Measurements from ENCODE around the gene LRRK2.

Gene LRRK2

DNA sequence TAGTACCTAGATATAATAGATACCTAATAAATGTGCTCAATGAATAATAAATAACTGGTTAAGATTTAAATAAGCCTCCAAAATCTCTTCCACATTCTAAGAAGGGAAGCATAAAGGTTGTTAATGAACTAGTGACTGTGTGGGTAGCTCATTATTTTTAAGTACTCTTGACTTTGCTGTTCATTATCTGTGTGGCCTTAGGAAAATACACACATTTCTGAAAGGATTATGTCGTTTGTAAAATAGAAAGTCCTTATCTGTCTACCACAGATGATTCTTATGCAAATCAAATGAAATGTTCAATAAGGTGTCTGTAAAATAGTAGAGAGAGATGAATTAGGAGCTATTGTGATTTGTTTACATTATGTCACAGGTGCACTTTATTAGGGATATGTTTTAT, 119.5 kb downstream of the LRRK2 start:
- no peak for DNase-seq (ENCODE audit: low spot score)
- H3K27me3 ChIP-seq (ENCODE audit: insufficient read depth, poor library complexity, severe bottlenecking): no peaks in the 10 kb centered on the region
- ATAC-seq (ENCODE audit: low read depth): no peak
- no peaks in the 10 kb centered on the region for H3K9me3 ChIP-seq (ENCODE audit: severe bottlenecking)
- no peaks in the 10 kb centered on the region for H3K4me1 ChIP-seq (ENCODE audit: insufficient read depth, poor library complexity, severe bottlenecking)
- H3K4me3 ChIP-seq (ENCODE audit: severe bottlenecking): no peak overlapping the region
- H3K36me3 ChIP-seq (ENCODE audit: low read depth): no peaks in the 10 kb centered on the region
- H3K27ac ChIP-seq (ENCODE audit: poor library complexity, severe bottlenecking): no peak overlapping the region
- TF ChIP-seq CTCF (IDR thresholded peaks at IDR 0.05; ENCODE audit: poor library complexity, severe bottlenecking): no peak

DNA sequence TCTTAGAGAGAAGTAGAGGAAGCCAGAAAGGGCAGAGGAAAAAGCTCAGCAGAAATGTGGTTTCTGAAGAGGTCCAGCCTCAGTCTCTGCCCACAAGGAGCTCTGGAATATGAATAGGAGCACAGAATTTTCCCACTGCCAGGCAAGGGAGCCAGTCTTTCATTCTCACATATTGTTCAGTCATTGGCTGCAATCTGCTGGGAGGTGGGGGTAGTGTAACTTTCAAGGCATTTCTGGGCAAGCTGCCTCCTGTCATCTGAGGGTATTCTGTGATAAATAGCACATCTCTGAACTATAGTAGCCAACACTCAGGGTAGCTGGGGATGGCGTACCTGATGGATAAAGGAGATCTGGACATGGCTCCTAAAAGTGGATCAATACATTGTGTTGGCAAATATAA, 127.2 kb downstream of the LRRK2 start:
- H3K27ac ChIP-seq (ENCODE audit: poor library complexity, severe bottlenecking): no peak overlapping the region
- no peaks in the 10 kb centered on the region for H3K4me1 ChIP-seq (ENCODE audit: insufficient read depth, poor library complexity, severe bottlenecking)
- no peaks in the 10 kb centered on the region for H3K36me3 ChIP-seq (ENCODE audit: low read depth)
- DNase-seq (ENCODE audit: low spot score) (no peak), ATAC-seq (ENCODE audit: low read depth) (no peak)
- no peak for TF ChIP-seq CTCF (IDR thresholded peaks at IDR 0.05; ENCODE audit: poor library complexity, severe bottlenecking)
- no peaks in the 10 kb centered on the region for H3K9me3 ChIP-seq (ENCODE audit: severe bottlenecking)
- no peaks in the 10 kb centered on the region for H3K27me3 ChIP-seq (ENCODE audit: insufficient read depth, poor library complexity, severe bottlenecking)
- H3K4me3 ChIP-seq (ENCODE audit: severe bottlenecking): no peak overlapping the region

GRCh38 chr12:40375076-40375475, 150.3 kb downstream of the LRRK2 start:
- DNase-seq (ENCODE audit: low spot score) (no peak), ATAC-seq (ENCODE audit: low read depth) (no peak)
- Histone ChIP-seq H3K27me3 (ENCODE audit: insufficient read depth, poor library complexity, severe bottlenecking) (no peaks in the 10 kb centered on the region), H3K27ac (ENCODE audit: poor library complexity, severe bottlenecking) (no peak overlapping the region), H3K9me3 (ENCODE audit: severe bottlenecking) (no peaks in the 10 kb centered on the region), H3K4me3 (ENCODE audit: severe bottlenecking) (no peak overlapping the region), H3K36me3 (ENCODE audit: low read depth) (no peaks in the 10 kb centered on the region), H3K4me1 (ENCODE audit: insufficient read depth, poor library complexity, severe bottlenecking) (no peaks in the 10 kb centered on the region)
- no peak for TF ChIP-seq CTCF (IDR thresholded peaks at IDR 0.05; ENCODE audit: poor library complexity, severe bottlenecking)

GRCh38 chr12:40376533-40377267, 151.9 kb downstream of the LRRK2 start:
- H3K4me1 ChIP-seq (ENCODE audit: insufficient read depth, poor library complexity, severe bottlenecking): no peaks in the 10 kb centered on the region
- H3K4me3 ChIP-seq (ENCODE audit: severe bottlenecking): no peak overlapping the region
- TF ChIP-seq CTCF (IDR thresholded peaks at IDR 0.05; ENCODE audit: poor library complexity, severe bottlenecking): no peak
- H3K27ac ChIP-seq (ENCODE audit: poor library complexity, severe bottlenecking): no peak overlapping the region
- H3K27me3 ChIP-seq (ENCODE audit: insufficient read depth, poor library complexity, severe bottlenecking): no peaks in the 10 kb centered on the region
- no peaks in the 10 kb centered on the region for H3K36me3 ChIP-seq (ENCODE audit: low read depth)
- H3K9me3 ChIP-seq (ENCODE audit: severe bottlenecking): no peaks in the 10 kb centered on the region
- DNase-seq (ENCODE audit: low spot score) (no peak), ATAC-seq (ENCODE audit: low read depth) (no peak)

GRCh38 chr12:40378691-40379090, 153.9 kb downstream of the LRRK2 start:
- Histone ChIP-seq H3K9me3 (ENCODE audit: severe bottlenecking) (no peaks in the 10 kb centered on the region), H3K4me3 (ENCODE audit: severe bottlenecking) (no peak overlapping the region), H3K36me3 (ENCODE audit: low read depth) (no peaks in the 10 kb centered on the region), H3K27ac (ENCODE audit: poor library complexity, severe bottlenecking) (no peak overlapping the region), H3K27me3 (ENCODE audit: insufficient read depth, poor library complexity, severe bottlenecking) (no peaks in the 10 kb centered on the region), H3K4me1 (ENCODE audit: insufficient read depth, poor library complexity, severe bottlenecking) (no peaks in the 10 kb centered on the region)
- TF ChIP-seq CTCF (IDR thresholded peaks at IDR 0.05; ENCODE audit: poor library complexity, severe bottlenecking): no peak
- DNase-seq (ENCODE audit: low spot score): no peak
- ATAC-seq (ENCODE audit: low read depth): no peak
